ENCODE data around the gene CDK15. TPM values are rescaled to one million over a fixed set of nuclear protein-coding genes. Genes with fewer than 3 reads are reported as not detected.

The CDK15 gene
- total RNA-seq, 4 donors from 2014 or later: 0.75 to 3.6 (median 1.2) TPM

DNA sequence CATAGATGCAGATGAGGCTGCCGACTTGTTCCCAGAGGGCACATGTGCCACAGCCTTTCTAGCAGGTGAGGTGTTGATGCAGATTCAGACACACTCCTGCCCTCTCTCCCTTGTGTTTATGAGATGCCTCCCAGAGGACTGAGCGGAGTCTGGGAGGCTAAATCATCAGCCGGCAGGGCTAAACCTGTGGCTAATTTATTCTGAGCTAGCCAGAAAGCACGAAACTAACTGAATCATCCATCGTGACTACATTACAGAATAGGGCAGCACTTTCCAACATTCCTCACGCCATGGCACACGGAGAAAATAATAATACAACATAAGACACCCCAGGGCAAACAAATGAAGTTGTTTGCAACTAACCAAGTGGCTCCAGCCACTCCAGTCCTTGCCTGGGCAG is 125.6 kb downstream of the CDK15 start:
- TF ChIP-seq, protein P1, sequence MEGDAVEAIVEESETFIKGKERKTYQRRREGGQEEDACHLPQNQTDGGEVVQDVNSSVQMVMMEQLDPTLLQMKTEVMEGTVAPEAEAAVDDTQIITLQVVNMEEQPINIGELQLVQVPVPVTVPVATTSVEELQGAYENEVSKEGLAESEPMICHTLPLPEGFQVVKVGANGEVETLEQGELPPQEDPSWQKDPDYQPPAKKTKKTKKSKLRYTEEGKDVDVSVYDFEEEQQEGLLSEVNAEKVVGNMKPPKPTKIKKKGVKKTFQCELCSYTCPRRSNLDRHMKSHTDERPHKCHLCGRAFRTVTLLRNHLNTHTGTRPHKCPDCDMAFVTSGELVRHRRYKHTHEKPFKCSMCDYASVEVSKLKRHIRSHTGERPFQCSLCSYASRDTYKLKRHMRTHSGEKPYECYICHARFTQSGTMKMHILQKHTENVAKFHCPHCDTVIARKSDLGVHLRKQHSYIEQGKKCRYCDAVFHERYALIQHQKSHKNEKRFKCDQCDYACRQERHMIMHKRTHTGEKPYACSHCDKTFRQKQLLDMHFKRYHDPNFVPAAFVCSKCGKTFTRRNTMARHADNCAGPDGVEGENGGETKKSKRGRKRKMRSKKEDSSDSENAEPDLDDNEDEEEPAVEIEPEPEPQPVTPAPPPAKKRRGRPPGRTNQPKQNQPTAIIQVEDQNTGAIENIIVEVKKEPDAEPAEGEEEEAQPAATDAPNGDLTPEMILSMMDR (IDR thresholded peaks at IDR 0.05): no peak
- DNase-seq (ENCODE audit: low spot score) (no peak), ATAC-seq (ENCODE audit: low FRiP score) (no peak)

GRCh38 chr2:201932511-201932910 is 126.2 kb downstream of the CDK15 start:
- ATAC-seq (ENCODE audit: low FRiP score): no peak
- TF ChIP-seq, protein P1 (IDR thresholded peaks at IDR 0.05): no peak
- DNase-seq (ENCODE audit: low spot score): no peak

GRCh38 chr2:201933792-201934237 is 127.5 kb downstream of the CDK15 start:
- ATAC-seq (ENCODE audit: low FRiP score): no peak
- TF ChIP-seq, protein P1 (IDR thresholded peaks at IDR 0.05): no peak
- DNase-seq (ENCODE audit: low spot score): no peak

DNA sequence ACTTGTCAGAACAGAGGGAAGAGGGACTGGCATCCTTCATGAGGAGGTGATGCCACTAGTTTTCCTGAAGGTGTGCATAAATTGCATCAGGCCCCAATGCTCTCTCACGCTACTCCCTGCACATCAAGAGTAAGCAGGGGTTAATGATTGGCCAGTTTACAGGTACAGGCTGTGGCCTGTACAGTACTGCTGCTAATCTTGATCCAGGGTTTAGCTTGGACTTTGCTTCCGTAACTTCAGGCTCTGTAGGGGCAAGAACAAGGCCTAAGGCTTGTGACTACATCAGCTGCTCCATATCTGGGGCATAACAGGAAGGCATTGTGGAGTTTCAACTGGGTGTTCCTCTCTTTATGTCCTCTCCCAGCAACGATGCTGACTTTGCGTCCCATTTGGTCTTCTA is 130.5 kb downstream of the CDK15 start:
- TF ChIP-seq, protein P1 (IDR thresholded peaks at IDR 0.05): no peak
- ATAC-seq (ENCODE audit: low FRiP score) (no peak), DNase-seq (ENCODE audit: low spot score) (no peak)

DNA sequence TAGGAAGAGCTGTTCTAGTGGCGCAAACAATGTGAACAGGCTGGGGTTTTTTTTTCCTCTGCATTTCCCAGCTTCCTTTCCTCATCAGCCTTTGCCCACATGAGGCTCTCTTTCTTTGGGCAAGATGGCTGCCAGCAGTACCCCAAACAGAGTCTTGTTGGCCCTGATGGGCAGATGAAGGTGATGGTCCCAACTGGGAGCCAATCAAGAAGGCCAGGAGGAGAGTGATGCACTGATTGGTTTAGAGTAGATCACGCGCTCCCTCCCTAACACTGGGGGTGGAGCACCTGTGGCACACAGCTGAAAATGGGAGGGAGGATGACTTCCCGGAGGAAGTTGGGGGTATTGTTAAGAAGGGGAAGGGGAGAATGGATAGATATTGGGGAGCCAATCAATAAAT is 131.0 kb downstream of the CDK15 start:
- TF ChIP-seq, protein P1 (IDR thresholded peaks at IDR 0.05): no peak
- DNase-seq (ENCODE audit: low spot score) (no peak), ATAC-seq (ENCODE audit: low FRiP score) (no peak)

- ATAC-seq (ENCODE audit: low FRiP score) (no peak), DNase-seq (ENCODE audit: low spot score) (no peak)
- TF ChIP-seq, protein P1 (IDR thresholded peaks at IDR 0.05): no peak
Measured at GRCh38 chr2:201938156-201938775, 131.9 kb downstream of the CDK15 start.

DNA sequence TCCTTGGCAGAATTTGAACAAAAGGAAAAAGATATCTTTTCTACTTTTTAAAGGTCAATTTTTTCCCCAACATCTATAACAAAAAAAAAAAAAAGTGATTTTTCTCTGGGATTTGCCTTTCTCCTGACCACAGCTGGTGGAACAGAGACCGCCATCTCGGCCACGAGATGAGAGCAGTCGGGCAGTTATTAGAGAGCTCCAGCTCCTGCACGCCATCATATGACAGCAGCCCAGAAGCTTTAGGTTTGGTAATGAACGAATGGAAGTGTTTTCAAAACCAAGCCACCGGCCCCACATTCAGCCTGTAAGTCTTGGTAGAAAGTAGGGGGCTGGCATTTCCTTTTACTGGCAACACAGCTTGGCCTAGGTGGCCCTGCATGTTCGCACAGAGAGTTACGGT is 132.4 kb downstream of the CDK15 start:
- ATAC-seq (ENCODE audit: low FRiP score) (no peak), DNase-seq (ENCODE audit: low spot score) (no peak)

More for the DNA sequence above, 132.4 kb downstream of the CDK15 start:
- TF ChIP-seq, protein P1 (IDR thresholded peaks at IDR 0.05): no peak

Measured in omental fat pad (tissue), 4 donors.